ENCODE measurements around the gene PDE8B.
A peak's percentile ranks its signal among the peaks of the same experiment; 100 is the strongest.

PDE8B gene

GRCh38 chr5:77218263-77218662, 7.8 kb downstream of the PDE8B start:
- TF ChIP-seq CTCF (conservative IDR thresholded peaks at IDR 0.05; ENCODE audit: low read depth, low read length), result peak; percentile 43
- no peak for DNase-seq (ENCODE audit: low read depth)
- no peak overlapping the region for H3K4me3 ChIP-seq (ENCODE audit: low read length)

GRCh38 chr5:77221115-77221514, 10.6 kb downstream of the PDE8B start:
- no peak for TF ChIP-seq CTCF (conservative IDR thresholded peaks at IDR 0.05; ENCODE audit: low read depth, low read length)
- no peak for DNase-seq (ENCODE audit: low read depth)

GRCh38 chr5:77222722-77223121, 12.2 kb downstream of the PDE8B start:
- TF ChIP-seq CTCF (conservative IDR thresholded peaks at IDR 0.05; ENCODE audit: low read depth, low read length), result no peak
- H3K4me3 ChIP-seq (ENCODE audit: low read length), result no peak overlapping the region
- no peak for DNase-seq (ENCODE audit: low read depth)

More at GRCh38 chr5:77221115-77221514, 10.6 kb downstream of the PDE8B start:
- no peak overlapping the region for H3K4me3 ChIP-seq (ENCODE audit: low read length)

- DNase-seq (ENCODE audit: low read depth), result no peak
- TF ChIP-seq CTCF (conservative IDR thresholded peaks at IDR 0.05; ENCODE audit: low read depth, low read length), result no peak
- no peak overlapping the region for H3K4me3 ChIP-seq (ENCODE audit: low read length)
These were observed 13.2 kb downstream of the PDE8B start for GRCh38 chr5:77223653-77224052.

- DNase-seq (ENCODE audit: low read depth), result peak; percentile 75
- TF ChIP-seq CTCF (conservative IDR thresholded peaks at IDR 0.05; ENCODE audit: low read depth, low read length), result no peak
- H3K4me3 ChIP-seq (ENCODE audit: low read length), result no peak overlapping the region
These were observed 14.3 kb downstream of the PDE8B start for GRCh38 chr5:77224672-77225355.

- TF ChIP-seq CTCF (conservative IDR thresholded peaks at IDR 0.05; ENCODE audit: low read depth, low read length), result no peak
- no peak overlapping the region for H3K4me3 ChIP-seq (ENCODE audit: low read length)
These were observed 15.1 kb downstream of the PDE8B start for GRCh38 chr5:77225531-77225930.

GRCh38 chr5:77229887-77230286, 19.4 kb downstream of the PDE8B start:
- no peak for DNase-seq (ENCODE audit: low read depth)
- H3K4me3 ChIP-seq (ENCODE audit: low read length), result no peak overlapping the region
- no peak for TF ChIP-seq CTCF (conservative IDR thresholded peaks at IDR 0.05; ENCODE audit: low read depth, low read length)

More at GRCh38 chr5:77225531-77225930, 15.1 kb downstream of the PDE8B start:
- no peak for DNase-seq (ENCODE audit: low read depth)
